Left lung (tissue), 10 donors: ENCODE data around the gene CD6. TPM values are rescaled to one million over a fixed set of nuclear protein-coding genes. Genes with fewer than 3 reads are reported as not detected.

Source experiments
- ATAC-seq: fragments of 200-7000 bp; cut with Tn5 transposase; one replicate; pipeline ENCODE4 v1.9.1; 2020; ENCODE audit warnings: moderate library complexity
- DNase-seq, 4 donors: peaks; one replicate each; pipeline ENCODE4 v3.0.0-alpha.2; 2013 to 2020
- H3K27ac ChIP-seq, 2 donors: fragments of 200-600 bp; sonication (generic) in 1 of 2; one replicate each; pipeline versions ENCODE4 v1.5.0 to v1.8.0; 2020 to 2021
- H3K27me3 ChIP-seq, 2 donors: fragments of 200-600 bp; sonication (generic) in 1 of 2; one replicate each; pipeline versions ENCODE4 v1.5.0 to v1.8.0; 2020 to 2021
- H3K36me3 ChIP-seq, 2 donors: fragments of 200-600 bp; sonication (generic) in 1 of 2; one replicate each; pipeline versions ENCODE4 v1.5.0 to v1.8.0; 2020 to 2021
- H3K4me1 ChIP-seq, 2 donors: fragments of 200-600 bp; one replicate each; pipeline ENCODE4 v1.8.0; 2021
- H3K4me3 ChIP-seq, 2 donors: fragments of 200-600 bp; sonication (generic) in 1 of 2; one replicate each; pipeline versions ENCODE4 v1.5.0 to v1.8.0; 2020 to 2021; ENCODE audit warnings: mild to moderate bottlenecking in 1 of 2
- H3K9me3 ChIP-seq, 2 donors: fragments of 200-600 bp; sonication (generic) in 1 of 2; one replicate each; pipeline versions ENCODE4 v1.5.0 to v1.8.0; 2020 to 2021
- CTCF ChIP-seq, 2 donors: fragments of 200-600 bp; sonication (generic) in 1 of 2; IDR thresholded peaks; one replicate each; pipeline versions ENCODE4 v1.5.0 to v1.8.0; 2021; ENCODE audit warnings: antibody characterized with exemption in 2 of 2
- intact Hi-C, 2 donors: fragments of 100-400 bp; cut with DNase I; formaldehyde crosslinking; loops; one replicate each; pipeline versions ENCODE4 v1.11.2 to v1.14.2; 2022
- polyA plus RNA-seq, 6 donors: library from polyadenylated mRNA; unstranded; fragments of 120-200 nt; gene quantifications; one replicate each; pipeline ENCODE4 v1.2.1, GENCODE V29; 2013; ENCODE audit not compliant: insufficient read length in 6 of 6
- total RNA-seq, 2 donors: library from RNA; stranded (reverse); fragmentation: NEBNext Ultra II Directional; extraction: Animal tissue kit (Norgen Biotek cat#: 25700); gene quantifications; one replicate each; pipeline ENCODE4 v1.2.1, GENCODE V29; 2021
- donor health status: DM: no; HTN: yes; CAD: no.
- donor health status: DM: no; HTN: no; CAD: no.

Gene CD6
- total and polyA plus RNA-seq, 8 donors, result 0.66 to 6.3 (median 1.7) TPM

- DNase-seq (peak in 1 of 4 donors; percentile 10), ATAC-seq (no peak)
- no peaks in the 10 kb centered on the region for H3K9me3 ChIP-seq
- TF ChIP-seq CTCF (IDR thresholded peaks at IDR 0.05), result no peak
- intact Hi-C loops, result no loop called here
- H3K36me3 ChIP-seq, result peaks cover 0 to 99% of the 10 kb centered on the region in 2 donors
- H3K27me3 ChIP-seq, result no peaks in the 10 kb centered on the region
- no peak overlapping the region for H3K4me3 ChIP-seq
- H3K4me1 ChIP-seq, result peaks cover 4 to 9% of the 10 kb centered on the region in 2 donors
- H3K27ac ChIP-seq, result peak overlapping the region in 1 of 2 donors; percentile 13
Observed at GRCh38 chr11:60942219-60942618, 29.3 kb upstream of the CD6 start.

- Histone ChIP-seq H3K4me1 (peaks cover 4 to 16% of the 10 kb centered on the region in 2 donors), H3K4me3 (no peak overlapping the region), H3K9me3 (no peaks in the 10 kb centered on the region), H3K27ac (peak overlapping the region in 1 of 2 donors; percentile 8), H3K36me3 (peaks cover 0 to 97% of the 10 kb centered on the region in 2 donors), H3K27me3 (no peaks in the 10 kb centered on the region)
- ATAC-seq, result peak; percentile 81
- DNase-seq, result peak in 2 of 4 donors; percentile 45 to 78
- no peak for TF ChIP-seq CTCF (IDR thresholded peaks at IDR 0.05)
- intact Hi-C loops, result no loop called here
Observed at GRCh38 chr11:60942970-60943565, 28.4 kb upstream of the CD6 start.

DNA sequence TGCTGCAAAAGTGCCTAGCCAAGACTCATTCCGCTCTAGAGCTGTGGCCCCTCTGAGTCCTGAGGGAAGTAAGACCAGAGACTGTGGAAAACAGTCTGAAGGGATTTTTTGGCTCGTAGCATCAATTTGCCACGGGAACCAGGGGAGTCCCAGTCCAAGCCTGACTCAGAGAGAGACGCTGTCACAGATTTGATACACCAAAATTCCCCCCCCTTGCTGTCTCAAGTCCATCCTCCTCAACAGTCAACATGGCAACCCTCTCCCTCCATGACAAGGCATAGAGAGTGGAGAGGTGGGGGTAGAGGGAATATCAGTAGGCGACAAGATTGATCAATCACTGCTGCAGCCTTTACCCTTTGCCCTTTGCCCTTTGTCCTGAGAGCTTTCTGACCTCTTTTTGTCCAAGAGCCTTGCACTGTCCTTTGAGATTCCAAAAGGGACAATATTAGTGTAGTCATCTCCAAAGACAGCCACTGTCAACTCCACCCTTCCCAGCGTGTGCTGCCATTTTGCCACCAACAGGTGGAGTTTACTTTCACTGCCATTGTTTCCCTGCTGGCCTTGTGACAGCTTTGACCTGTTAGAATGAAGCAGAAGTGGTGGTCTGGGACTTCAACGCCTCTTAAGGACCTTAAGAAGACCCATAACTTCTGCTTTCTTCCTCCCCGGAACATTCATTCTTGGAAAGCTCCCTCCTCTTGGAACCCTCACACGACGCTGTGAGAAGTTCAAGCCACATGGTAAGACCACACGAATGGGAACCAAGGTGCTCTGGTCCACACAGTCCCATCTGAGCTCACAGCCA is 26.8 kb upstream of the CD6 start:
- no peak for TF ChIP-seq CTCF (IDR thresholded peaks at IDR 0.05)
- Histone ChIP-seq H3K27ac (no peak overlapping the region), H3K9me3 (no peaks in the 10 kb centered on the region), H3K4me1 (peaks cover 4 to 32% of the 10 kb centered on the region in 2 donors), H3K4me3 (no peak overlapping the region), H3K27me3 (no peaks in the 10 kb centered on the region), H3K36me3 (peaks cover 0 to 80% of the 10 kb centered on the region in 2 donors)
- intact Hi-C loops, result no loop called here
- peak in 1 of 4 donors; percentile 19 for DNase-seq
- no peak for ATAC-seq

GRCh38 chr11:60945295-60945667 is 26.2 kb upstream of the CD6 start:
- no peak for ATAC-seq
- DNase-seq, result peak in 1 of 4 donors; percentile 18
- no peak for TF ChIP-seq CTCF (IDR thresholded peaks at IDR 0.05)
- H3K4me1 ChIP-seq, result peaks cover 4 to 38% of the 10 kb centered on the region in 2 donors
- peaks cover 0 to 74% of the 10 kb centered on the region in 2 donors for H3K36me3 ChIP-seq
- no peak overlapping the region for H3K27ac ChIP-seq
- H3K4me3 ChIP-seq, result no peak overlapping the region
- peaks cover 0 to under 1% of the 10 kb centered on the region in 2 donors for H3K27me3 ChIP-seq
- H3K9me3 ChIP-seq, result no peaks in the 10 kb centered on the region
- intact Hi-C loops, result no loop called here

DNA sequence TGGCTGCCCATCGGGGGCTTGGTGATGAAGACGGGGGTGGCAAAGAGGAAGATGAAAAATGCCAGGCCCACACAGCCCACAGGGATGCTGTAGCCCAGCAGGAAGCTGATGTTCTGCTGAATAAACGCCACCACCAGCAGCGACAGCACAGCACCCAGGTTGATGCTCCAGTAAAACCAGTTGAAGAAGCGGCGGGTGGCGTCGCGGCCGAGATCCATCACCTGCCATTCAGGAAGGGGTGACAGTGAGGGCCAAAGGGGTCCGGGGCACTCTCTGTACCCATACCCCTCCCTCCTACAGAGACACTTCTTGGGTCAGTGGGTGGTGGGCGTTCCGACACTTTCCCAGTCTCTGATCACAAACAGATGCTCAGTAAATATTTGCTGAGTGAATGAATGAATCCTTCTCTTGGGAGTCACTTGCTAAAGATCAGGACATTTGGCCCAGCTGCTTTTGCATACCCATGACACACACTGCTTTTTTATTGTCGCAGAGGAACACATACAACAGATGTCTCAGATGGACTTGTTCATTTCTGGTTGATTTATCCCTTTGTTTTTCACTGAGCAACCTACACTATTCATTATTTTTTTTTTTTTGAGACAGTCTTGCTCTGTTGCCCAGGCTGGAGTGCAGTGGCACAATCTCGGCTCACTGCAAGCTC is 24.7 kb upstream of the CD6 start:
- no peak for TF ChIP-seq CTCF (IDR thresholded peaks at IDR 0.05)
- DNase-seq, result no peak
- intact Hi-C loops, result no loop called here
- Histone ChIP-seq H3K4me1 (peaks cover 4 to 43% of the 10 kb centered on the region in 2 donors), H3K4me3 (no peak overlapping the region), H3K27me3 (peaks cover 0 to 10% of the 10 kb centered on the region in 2 donors), H3K27ac (no peak overlapping the region), H3K36me3 (peaks cover 0 to 60% of the 10 kb centered on the region in 2 donors), H3K9me3 (no peaks in the 10 kb centered on the region)
- ATAC-seq, result no peak
